Ishikawa (cell line): ENCODE measurements around the gene DEFB114.

Experiments used
- CEBPB ChIP-seq: IDR thresholded peaks from 2 replicates; pipeline ENCODE4 v1.6.1; 2012
- CREB1 ChIP-seq: IDR thresholded peaks from 2 replicates; pipeline ENCODE4 v1.6.1; 2012; ENCODE audit warnings: low read depth
- EGR1 ChIP-seq: IDR thresholded peaks from 2 replicates; pipeline ENCODE4 v1.6.1; 2012
- EP300 ChIP-seq: IDR thresholded peaks from 2 replicates; pipeline ENCODE4 v1.6.1; 2012; ENCODE audit warnings: borderline replicate concordance
- FOXM1 ChIP-seq: IDR thresholded peaks from 2 replicates; pipeline ENCODE4 v1.6.1; 2012; ENCODE audit warnings: low read depth, borderline replicate concordance
- MAX ChIP-seq: IDR thresholded peaks from 2 replicates; pipeline ENCODE4 v1.6.1; 2012
- NFIC ChIP-seq: IDR thresholded peaks from 2 replicates; pipeline ENCODE4 v1.6.1; 2012
- RAD21 ChIP-seq: IDR thresholded peaks from 2 replicates; pipeline ENCODE4 v1.6.1; 2012; ENCODE audit warnings: low read depth
- REST ChIP-seq: IDR thresholded peaks from 2 replicates; pipeline ENCODE4 v1.6.1; 2012; ENCODE audit warnings: low read depth, mild to moderate bottlenecking
- TAF1 ChIP-seq: IDR thresholded peaks from 2 replicates; pipeline ENCODE4 v1.6.1; 2012; ENCODE audit warnings: low read depth, mild to moderate bottlenecking
- TCF12 ChIP-seq: IDR thresholded peaks from 2 replicates; pipeline ENCODE4 v1.6.1; 2012; ENCODE audit warnings: low read depth
- TEAD4 ChIP-seq: IDR thresholded peaks from 2 replicates; pipeline ENCODE4 v1.6.1; 2012
- USF1 ChIP-seq: IDR thresholded peaks from 2 replicates; pipeline ENCODE4 v1.6.1; 2012
- YY1 ChIP-seq: IDR thresholded peaks from 2 replicates; pipeline ENCODE4 v1.6.1; 2012; ENCODE audit warnings: low read depth
- ZBTB7A ChIP-seq: IDR thresholded peaks from 2 replicates; pipeline ENCODE4 v1.6.1; 2012; ENCODE audit warnings: low read depth

DEFB114 gene

GRCh38 chr6:49939993-49940498 is 23.9 kb downstream of the DEFB114 start:
- TF ChIP-seq TEAD4 (no peak), EGR1 (no peak), TAF1 (no peak), USF1 (no peak), CEBPB (no peak)

GRCh38 chr6:49937811-49938210 is 26.2 kb downstream of the DEFB114 start:
- TF ChIP-seq EGR1, result no peak
- TF ChIP-seq REST, result no peak
- TF ChIP-seq YY1, result no peak
- TF ChIP-seq NFIC, result no peak
- TF ChIP-seq MAX, result no peak
- TF ChIP-seq ZBTB7A, result no peak
- TF ChIP-seq RAD21, result no peak
- no peak for TF ChIP-seq TCF12
- TF ChIP-seq TAF1, result no peak
- TF ChIP-seq TEAD4, result no peak
- TF ChIP-seq USF1, result no peak
- TF ChIP-seq CEBPB, result no peak
- TF ChIP-seq CREB1, result no peak
- no peak for TF ChIP-seq EP300
- no peak for TF ChIP-seq FOXM1

- TF ChIP-seq ZBTB7A (no peak), MAX (no peak), TEAD4 (no peak), CEBPB (no peak), NFIC (no peak), CREB1 (no peak), TCF12 (no peak), RAD21 (no peak), EP300 (no peak), YY1 (no peak), USF1 (no peak), EGR1 (no peak), TAF1 (no peak), REST (no peak), FOXM1 (no peak)
Measured at GRCh38 chr6:49937017-49937416, 26.9 kb downstream of the DEFB114 start.

- TF ChIP-seq TAF1 (no peak), RAD21 (no peak), EGR1 (no peak)
Measured at GRCh38 chr6:49935387-49935786, 28.6 kb downstream of the DEFB114 start.

GRCh38 chr6:49934770-49935169 is 29.2 kb downstream of the DEFB114 start:
- TF ChIP-seq EGR1 (no peak), FOXM1 (no peak), CEBPB (no peak), USF1 (no peak), NFIC (no peak), EP300 (no peak), RAD21 (no peak), TEAD4 (no peak)

- TF ChIP-seq YY1, result no peak
- no peak for TF ChIP-seq FOXM1
- no peak for TF ChIP-seq EGR1
- TF ChIP-seq NFIC, result no peak
Measured at GRCh38 chr6:49933526-49933925, 30.4 kb downstream of the DEFB114 start.
